Upper lobe of left lung (tissue), 6 donors: ENCODE measurements around the gene MAP2K1. TPM values are rescaled to one million over a fixed set of nuclear protein-coding genes. Genes with fewer than 3 reads are reported as not detected.

Experiments
- ATAC-seq, 2 donors: fragments of 200-7000 bp; cut with Tn5 transposase; one replicate each; pipeline ENCODE4 v1.9.1; 2022; ENCODE audit warnings: mild to moderate bottlenecking in 2 of 2, moderate library complexity in 2 of 2; ENCODE audit not compliant: low FRiP score in 2 of 2
- DNase-seq, 2 donors: peaks; one replicate each; pipeline ENCODE4 v3.0.0-alpha.2; 2019 to 2020
- H3K27ac ChIP-seq, 4 donors: fragments of 200-600 bp; sonication (generic); one replicate each; pipeline ENCODE4 v1.5.1; 2016 to 2019
- H3K27me3 ChIP-seq, 4 donors: fragments of 200-600 bp; sonication (generic); one replicate each; pipeline ENCODE4 v1.5.1; 2017 to 2019
- H3K36me3 ChIP-seq, 4 donors: fragments of 200-600 bp; sonication (generic); one replicate each; pipeline ENCODE4 v1.5.1; 2016 to 2019
- H3K4me1 ChIP-seq, 4 donors: fragments of 200-600 bp; sonication (generic); one replicate each; pipeline ENCODE4 v1.5.1; 2018 to 2019
- H3K4me3 ChIP-seq, 4 donors: fragments of 200-600 bp; sonication (generic); one replicate each; pipeline ENCODE4 v1.5.1; 2017 to 2019; ENCODE audit warnings: mild to moderate bottlenecking in 2 of 4, moderate library complexity in 1 of 4
- H3K9me3 ChIP-seq, 4 donors: fragments of 200-600 bp; sonication (generic); one replicate each; pipeline ENCODE4 v1.5.1; 2018 to 2019
- CTCF ChIP-seq, 6 experiments: fragments of 450-650 bp in 4 of 6; fragments of 200-600 bp in 2 of 6; sonication (generic) in 2 of 6; IDR thresholded peaks; one replicate each; pipeline ENCODE4 v1.5.1; 2016 to 2019; ENCODE audit warnings: antibody characterized with exemption in 6 of 6
- EP300 ChIP-seq, 4 donors: sonication (generic); formaldehyde crosslinking; IDR thresholded peaks; one replicate each; pipeline ENCODE4 v1.5.1; 2017; ENCODE audit warnings: antibody characterized with exemption in 4 of 4, control low read depth in 2 of 4
- POLR2A ChIP-seq, 4 donors: fragments of 450-650 bp; IDR thresholded peaks; one replicate each; pipeline ENCODE4 v1.5.1; 2016 to 2017; ENCODE audit warnings: antibody characterized with exemption in 4 of 4, mild to moderate bottlenecking in 2 of 4
- POLR2AphosphoS5 ChIP-seq, 2 donors: sonication (generic); formaldehyde crosslinking; IDR thresholded peaks; one replicate each; pipeline ENCODE4 v1.5.1; 2017; ENCODE audit warnings: antibody characterized with exemption in 2 of 2
- WGBS, 2 donors: methylation state at CpG; one replicate each; pipeline ENCODE4 v1.1.5; 2017 to 2018; 5-methylcytosine and 5-hydroxymethylcytosine counted together
- total RNA-seq, 6 donors: library from RNA; depleted of rRNA in 4 of 6; stranded (reverse); fragments of >200 nt in 4 of 6; gene quantifications; one replicate each; pipeline versions ENCODE4 v1.1.0 to v1.2.1, GENCODE V29; 2016 to 2021
- donor health status: DM: no; HTN: no; CAD: no; lungs with moderate emphysema.
- donor health status: DM: no; HTN: yes; CAD: no; lungs with severe emphysema.

MAP2K1 gene
- total RNA-seq, 6 donors from 2014 or later, result 38.5 to 80.3 (median 62.4) TPM

GRCh38 chr15:66472176-66472999 is 85.7 kb downstream of the MAP2K1 start:
- peak overlapping the region in 1 of 4 donors; percentile 32 for H3K27ac ChIP-seq
- no peaks in the 10 kb centered on the region for H3K36me3 ChIP-seq
- ATAC-seq, result peak in 1 of 2 donors; percentile 46
- no peak for DNase-seq
- H3K4me3 ChIP-seq, result no peak overlapping the region
- TF ChIP-seq EP300 (IDR thresholded peaks at IDR 0.05) (no peak), POLR2A (IDR thresholded peaks at IDR 0.05) (no peak), CTCF (IDR thresholded peaks at IDR 0.05) (no peak)
- 59 to 67% methylated on average over 8 of the region's 8 CpGs for WGBS, 2 donors
- no peaks in the 10 kb centered on the region for H3K27me3 ChIP-seq
- H3K4me1 ChIP-seq, result no peaks in the 10 kb centered on the region
- no peaks in the 10 kb centered on the region for H3K9me3 ChIP-seq

- Histone ChIP-seq H3K36me3 (no peaks in the 10 kb centered on the region), H3K27me3 (no peaks in the 10 kb centered on the region), H3K4me3 (no peak overlapping the region), H3K27ac (no peak overlapping the region), H3K9me3 (no peaks in the 10 kb centered on the region), H3K4me1 (no peaks in the 10 kb centered on the region)
- WGBS, 2 donors, result 77 to 81% methylated on average over 2 of the region's 2 CpGs
- ATAC-seq, result no peak
- DNase-seq, result no peak
- TF ChIP-seq EP300 (IDR thresholded peaks at IDR 0.05) (no peak), POLR2A (IDR thresholded peaks at IDR 0.05) (no peak), CTCF (IDR thresholded peaks at IDR 0.05) (no peak), POLR2AphosphoS5 (IDR thresholded peaks at IDR 0.05) (no peak)
These were observed 87.4 kb downstream of the MAP2K1 start for GRCh38 chr15:66474135-66474534.

- ATAC-seq, result no peak
- no peak for TF ChIP-seq POLR2AphosphoS5 (IDR thresholded peaks at IDR 0.05)
- TF ChIP-seq POLR2A (IDR thresholded peaks at IDR 0.05), result no peak
- TF ChIP-seq CTCF (IDR thresholded peaks at IDR 0.05), result no peak
- no peak for TF ChIP-seq EP300 (IDR thresholded peaks at IDR 0.05)
These were observed 88.3 kb downstream of the MAP2K1 start for GRCh38 chr15:66474963-66475362.

GRCh38 chr15:66476535-66476934 is 89.8 kb downstream of the MAP2K1 start:
- H3K4me3 ChIP-seq, result no peak overlapping the region
- 85 to 92% methylated on average over 4 of the region's 4 CpGs for WGBS, 2 donors
- no peak for DNase-seq
- H3K9me3 ChIP-seq, result no peaks in the 10 kb centered on the region
- H3K27ac ChIP-seq, result no peak overlapping the region
- TF ChIP-seq CTCF (IDR thresholded peaks at IDR 0.05) (no peak), EP300 (IDR thresholded peaks at IDR 0.05) (no peak), POLR2A (IDR thresholded peaks at IDR 0.05) (no peak), POLR2AphosphoS5 (IDR thresholded peaks at IDR 0.05) (no peak)
- ATAC-seq, result peak in 1 of 2 donors; percentile 18
- H3K36me3 ChIP-seq, result peaks cover 0 to 7% (median 2%) of the 10 kb centered on the region in 4 donors
- H3K27me3 ChIP-seq, result no peaks in the 10 kb centered on the region
- no peaks in the 10 kb centered on the region for H3K4me1 ChIP-seq

More at GRCh38 chr15:66474963-66475362, 88.3 kb downstream of the MAP2K1 start:
- WGBS, 2 donors, result 91 to 93% methylated on average over 3 of the region's 3 CpGs
- Histone ChIP-seq H3K4me1 (no peaks in the 10 kb centered on the region), H3K9me3 (no peaks in the 10 kb centered on the region), H3K36me3 (no peaks in the 10 kb centered on the region), H3K27me3 (no peaks in the 10 kb centered on the region), H3K4me3 (no peak overlapping the region), H3K27ac (no peak overlapping the region)
- DNase-seq, result no peak

- ATAC-seq (peak in 1 of 2 donors; percentile 6), DNase-seq (no peak)
- Histone ChIP-seq H3K4me1 (no peaks in the 10 kb centered on the region), H3K27ac (no peak overlapping the region), H3K9me3 (no peaks in the 10 kb centered on the region), H3K27me3 (no peaks in the 10 kb centered on the region), H3K36me3 (peaks cover 0 to 11% (median 5%) of the 10 kb centered on the region in 4 donors), H3K4me3 (no peak overlapping the region)
- 92 to 100% methylated on average over 1 to 2 of the region's 2 CpGs for WGBS, 2 donors
- TF ChIP-seq EP300 (IDR thresholded peaks at IDR 0.05) (no peak), CTCF (IDR thresholded peaks at IDR 0.05) (no peak), POLR2AphosphoS5 (IDR thresholded peaks at IDR 0.05) (no peak), POLR2A (IDR thresholded peaks at IDR 0.05) (no peak)
These were observed 90.3 kb downstream of the MAP2K1 start for GRCh38 chr15:66477011-66477410.
